Mucosa of rectum (tissue), 2 donors: ENCODE data around the gene OPCML.

ENCODE experiments used
- H3K27ac ChIP-seq, 2 donors: one replicate each; pipeline ENCODE4 v1.7.0; 2013; ENCODE audit warnings: inconsistent platforms in 2 of 2, low read depth in 2 of 2, low read length in 2 of 2
- H3K27me3 ChIP-seq, 2 donors: one replicate each; pipeline ENCODE4 v1.7.0; 2013; ENCODE audit warnings: low read length in 2 of 2; ENCODE audit not compliant: control insufficient read depth in 2 of 2, insufficient read depth in 2 of 2
- H3K36me3 ChIP-seq, 2 donors: one replicate each; pipeline ENCODE4 v1.7.0; 2013; ENCODE audit warnings: low read length in 2 of 2; ENCODE audit not compliant: control insufficient read depth in 2 of 2, insufficient read depth in 2 of 2
- H3K4me1 ChIP-seq, 2 donors: one replicate each; pipeline ENCODE4 v1.7.0; 2013; ENCODE audit warnings: low read length in 2 of 2, mild to moderate bottlenecking in 1 of 2; ENCODE audit not compliant: control insufficient read depth in 2 of 2, insufficient read depth in 2 of 2
- H3K4me3 ChIP-seq, 2 donors: one replicate each; pipeline ENCODE4 v1.7.0; 2013; ENCODE audit warnings: low read length in 2 of 2
- H3K9ac ChIP-seq, 2 donors: one replicate each; pipeline ENCODE4 v1.7.0; 2013; ENCODE audit warnings: low read length in 2 of 2, low read depth in 1 of 2, mild to moderate bottlenecking in 1 of 2
- H3K9me3 ChIP-seq, 2 donors: one replicate each; pipeline ENCODE4 v1.7.0; 2013; ENCODE audit warnings: low read length in 2 of 2; ENCODE audit not compliant: control insufficient read depth in 2 of 2
- donor health status: healthy.
- donor health status: Normal muscosa, but diverticular disease.

OPCML gene

DNA sequence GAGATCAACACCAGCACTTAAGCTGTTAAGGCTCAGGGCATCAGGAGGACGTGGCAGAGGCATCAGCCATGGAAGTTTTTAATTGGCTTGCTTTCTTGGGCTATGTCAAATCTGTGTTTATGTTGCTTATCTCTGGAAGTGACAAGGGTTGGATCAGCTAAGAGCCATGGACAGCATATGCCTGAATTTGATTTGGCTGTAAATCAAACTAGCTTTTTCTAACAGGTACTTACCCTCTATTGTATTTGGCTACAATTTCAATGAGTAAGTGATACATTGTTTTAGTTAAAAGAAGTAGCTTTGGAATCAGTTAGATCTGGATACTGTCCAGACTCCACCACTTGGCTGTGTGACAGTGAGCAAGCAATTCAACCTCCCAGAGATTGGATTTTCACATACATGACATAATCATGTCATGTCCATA lies 936.6 kb downstream of the OPCML start:
- Histone ChIP-seq H3K4me1 (no peaks in the 10 kb centered on the region), H3K9ac (no peak overlapping the region), H3K36me3 (no peaks in the 10 kb centered on the region), H3K9me3 (no peaks in the 10 kb centered on the region), H3K4me3 (no peak overlapping the region), H3K27me3 (no peaks in the 10 kb centered on the region), H3K27ac (no peak overlapping the region)

GRCh38 chr11:132595246-132595645 lies 937.1 kb downstream of the OPCML start:
- H3K27ac ChIP-seq, result no peak overlapping the region
- H3K9ac ChIP-seq, result no peak overlapping the region
- H3K27me3 ChIP-seq, result no peaks in the 10 kb centered on the region
- H3K36me3 ChIP-seq, result no peaks in the 10 kb centered on the region
- H3K4me3 ChIP-seq, result no peak overlapping the region
- no peaks in the 10 kb centered on the region for H3K4me1 ChIP-seq
- H3K9me3 ChIP-seq, result no peaks in the 10 kb centered on the region

DNA sequence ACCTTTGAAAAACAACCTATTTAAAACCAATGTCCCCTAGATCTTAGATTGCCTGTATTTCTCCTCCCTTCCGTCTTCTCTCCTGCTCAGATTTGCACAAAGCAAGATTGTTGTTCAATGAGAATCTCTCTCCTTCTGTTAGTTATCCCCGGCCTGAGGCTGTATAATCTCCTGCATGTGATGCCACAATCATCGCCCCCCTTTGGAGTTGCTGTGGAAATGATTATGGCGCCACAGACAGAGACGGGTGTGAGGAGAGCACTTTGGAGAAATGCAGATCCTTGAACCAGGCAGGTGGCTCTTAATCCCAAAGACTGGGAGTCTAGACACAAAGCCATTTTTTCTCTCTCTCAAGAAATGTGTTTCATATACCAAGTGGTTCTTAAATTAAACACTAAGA lies 941.3 kb downstream of the OPCML start:
- H3K9ac ChIP-seq, result no peak overlapping the region
- no peaks in the 10 kb centered on the region for H3K9me3 ChIP-seq
- no peak overlapping the region for H3K4me3 ChIP-seq
- H3K27me3 ChIP-seq, result no peaks in the 10 kb centered on the region
- no peaks in the 10 kb centered on the region for H3K36me3 ChIP-seq
- H3K27ac ChIP-seq, result no peak overlapping the region
- no peaks in the 10 kb centered on the region for H3K4me1 ChIP-seq

DNA sequence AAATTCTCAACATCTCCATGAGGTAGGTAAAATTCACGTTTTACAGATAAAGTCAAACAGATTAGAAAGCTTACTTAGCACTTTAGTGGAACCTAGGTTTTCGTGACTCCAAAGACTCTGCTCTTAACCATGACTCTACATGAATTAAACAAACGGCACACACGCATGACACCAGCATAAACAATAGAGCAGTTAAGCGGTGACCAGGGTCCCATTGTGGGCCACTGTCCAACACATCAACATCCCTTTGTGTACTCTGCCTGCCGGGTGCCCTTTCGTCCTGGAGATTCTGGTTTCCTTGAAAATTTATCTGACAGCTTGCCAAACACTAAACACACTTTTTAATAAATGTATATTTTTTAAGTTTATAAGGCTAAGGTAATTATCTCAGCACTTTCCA lies 941.7 kb downstream of the OPCML start:
- no peaks in the 10 kb centered on the region for H3K4me1 ChIP-seq
- H3K9me3 ChIP-seq, result no peaks in the 10 kb centered on the region
- H3K4me3 ChIP-seq, result no peak overlapping the region
- no peaks in the 10 kb centered on the region for H3K36me3 ChIP-seq
- H3K27me3 ChIP-seq, result no peaks in the 10 kb centered on the region
- H3K27ac ChIP-seq, result no peak overlapping the region
- H3K9ac ChIP-seq, result no peak overlapping the region

GRCh38 chr11:132589791-132590190 lies 942.5 kb downstream of the OPCML start:
- Histone ChIP-seq H3K27ac (no peak overlapping the region), H3K27me3 (no peaks in the 10 kb centered on the region), H3K9ac (no peak overlapping the region), H3K4me3 (no peak overlapping the region), H3K9me3 (no peaks in the 10 kb centered on the region), H3K4me1 (no peaks in the 10 kb centered on the region), H3K36me3 (no peaks in the 10 kb centered on the region)

GRCh38 chr11:132588366-132588765 lies 943.9 kb downstream of the OPCML start:
- H3K4me1 ChIP-seq, result no peaks in the 10 kb centered on the region
- H3K27ac ChIP-seq, result no peak overlapping the region

GRCh38 chr11:132587716-132588115 lies 944.6 kb downstream of the OPCML start:
- Histone ChIP-seq H3K27me3 (no peaks in the 10 kb centered on the region), H3K4me3 (no peak overlapping the region), H3K9me3 (no peaks in the 10 kb centered on the region)

More at GRCh38 chr11:132588366-132588765, 943.9 kb downstream of the OPCML start:
- H3K4me3 ChIP-seq, result no peak overlapping the region
- H3K36me3 ChIP-seq, result no peaks in the 10 kb centered on the region
- H3K9ac ChIP-seq, result no peak overlapping the region
- no peaks in the 10 kb centered on the region for H3K27me3 ChIP-seq
- H3K9me3 ChIP-seq, result no peaks in the 10 kb centered on the region

GRCh38 chr11:132586801-132587200 lies 945.5 kb downstream of the OPCML start:
- H3K4me3 ChIP-seq, result no peak overlapping the region
- H3K4me1 ChIP-seq, result no peaks in the 10 kb centered on the region
- no peaks in the 10 kb centered on the region for H3K27me3 ChIP-seq
- H3K27ac ChIP-seq, result no peak overlapping the region
- H3K9me3 ChIP-seq, result no peaks in the 10 kb centered on the region
- H3K36me3 ChIP-seq, result no peaks in the 10 kb centered on the region
- no peak overlapping the region for H3K9ac ChIP-seq

More at GRCh38 chr11:132587716-132588115, 944.6 kb downstream of the OPCML start:
- no peaks in the 10 kb centered on the region for H3K4me1 ChIP-seq
- H3K27ac ChIP-seq, result no peak overlapping the region
- no peaks in the 10 kb centered on the region for H3K36me3 ChIP-seq
- H3K9ac ChIP-seq, result no peak overlapping the region

GRCh38 chr11:132579634-132580327 lies 952.5 kb downstream of the OPCML start:
- no peak overlapping the region for H3K9ac ChIP-seq
- H3K4me1 ChIP-seq, result no peaks in the 10 kb centered on the region
- H3K4me3 ChIP-seq, result no peak overlapping the region
- no peak overlapping the region for H3K27ac ChIP-seq
- peaks cover 0 to 3% of the 10 kb centered on the region in 2 donors for H3K9me3 ChIP-seq
- no peaks in the 10 kb centered on the region for H3K27me3 ChIP-seq
- no peaks in the 10 kb centered on the region for H3K36me3 ChIP-seq

- peaks cover 0 to 3% of the 10 kb centered on the region in 2 donors for H3K9me3 ChIP-seq
- H3K36me3 ChIP-seq, result no peaks in the 10 kb centered on the region
- no peaks in the 10 kb centered on the region for H3K27me3 ChIP-seq
- H3K27ac ChIP-seq, result no peak overlapping the region
- no peaks in the 10 kb centered on the region for H3K4me1 ChIP-seq
- no peak overlapping the region for H3K9ac ChIP-seq
- H3K4me3 ChIP-seq, result no peak overlapping the region
Measured at GRCh38 chr11:132579136-132579535, 953.2 kb downstream of the OPCML start.
